ENCODE results near the gene CYBC1.

Gene CYBC1

DNA sequence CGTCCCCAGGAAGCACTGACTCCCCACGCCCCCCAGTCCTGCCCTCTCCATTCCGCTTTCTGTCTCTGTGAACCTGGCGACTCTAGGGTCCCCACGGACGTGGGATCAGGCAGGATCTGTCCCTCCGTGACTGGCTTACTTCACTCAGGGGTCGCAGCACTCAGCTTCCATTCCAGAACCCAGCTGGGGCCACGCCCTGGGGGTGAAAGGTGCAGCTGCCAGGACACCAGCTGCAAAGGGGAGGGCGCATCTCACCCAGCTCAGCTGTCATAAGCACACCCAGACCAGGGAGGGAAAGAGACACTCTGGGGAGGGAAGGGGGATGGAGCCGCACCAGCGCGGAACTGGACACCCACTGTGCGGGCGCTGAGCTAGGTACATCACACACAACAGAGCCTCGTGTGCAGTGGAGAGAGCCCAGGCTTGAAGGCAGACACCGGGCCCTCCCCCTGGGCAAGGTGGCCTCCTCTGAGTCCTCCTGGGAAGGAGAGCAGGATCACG is 50.9 kb downstream of the CYBC1 start (continued):
- TF ChIP-seq, protein P1, sequence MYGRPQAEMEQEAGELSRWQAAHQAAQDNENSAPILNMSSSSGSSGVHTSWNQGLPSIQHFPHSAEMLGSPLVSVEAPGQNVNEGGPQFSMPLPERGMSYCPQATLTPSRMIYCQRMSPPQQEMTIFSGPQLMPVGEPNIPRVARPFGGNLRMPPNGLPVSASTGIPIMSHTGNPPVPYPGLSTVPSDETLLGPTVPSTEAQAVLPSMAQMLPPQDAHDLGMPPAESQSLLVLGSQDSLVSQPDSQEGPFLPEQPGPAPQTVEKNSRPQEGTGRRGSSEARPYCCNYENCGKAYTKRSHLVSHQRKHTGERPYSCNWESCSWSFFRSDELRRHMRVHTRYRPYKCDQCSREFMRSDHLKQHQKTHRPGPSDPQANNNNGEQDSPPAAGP (tag by site-specific recombination; IDR thresholded peaks at IDR 0.05), result peak; percentile 69
- TF ChIP-seq ZBTB8A (tag by site-specific recombination; IDR thresholded peaks at IDR 0.05), result no peak
- no peak for TF ChIP-seq ZNF423 (tag by site-specific recombination; IDR thresholded peaks at IDR 0.05)
- TF ChIP-seq ZNF623 (tag by site-specific recombination; IDR thresholded peaks at IDR 0.05), result no peak
- peak; percentile 77 for TF ChIP-seq ZIC2 (tag by site-specific recombination; IDR thresholded peaks at IDR 0.05)
- TF ChIP-seq ZNF768 (tag by site-specific recombination; IDR thresholded peaks at IDR 0.05), result no peak
- TF ChIP-seq ZNF138 (tag by site-specific recombination; IDR thresholded peaks at IDR 0.05; ENCODE audit: borderline replicate concordance), result no peak
- TF ChIP-seq ZNF658 (tag by site-specific recombination; IDR thresholded peaks at IDR 0.05), result no peak
- TF ChIP-seq KLF1 (tag by site-specific recombination; IDR thresholded peaks at IDR 0.05), result peak; percentile 73
- TF ChIP-seq SP2 (tag by site-specific recombination; IDR thresholded peaks at IDR 0.05), result no peak
- no peak for TF ChIP-seq MYNN (tag by site-specific recombination; IDR thresholded peaks at IDR 0.05; ENCODE audit: borderline replicate concordance)
- TF ChIP-seq ZNF473 (tag by site-specific recombination; IDR thresholded peaks at IDR 0.05), result no peak
- TF ChIP-seq GLIS1 (tag by site-specific recombination; IDR thresholded peaks at IDR 0.05), result peak; percentile 56; the same call in 1 of the 2 replicates
- no peak for TF ChIP-seq ZSCAN30 (tag by site-specific recombination; IDR thresholded peaks at IDR 0.05)

DNA sequence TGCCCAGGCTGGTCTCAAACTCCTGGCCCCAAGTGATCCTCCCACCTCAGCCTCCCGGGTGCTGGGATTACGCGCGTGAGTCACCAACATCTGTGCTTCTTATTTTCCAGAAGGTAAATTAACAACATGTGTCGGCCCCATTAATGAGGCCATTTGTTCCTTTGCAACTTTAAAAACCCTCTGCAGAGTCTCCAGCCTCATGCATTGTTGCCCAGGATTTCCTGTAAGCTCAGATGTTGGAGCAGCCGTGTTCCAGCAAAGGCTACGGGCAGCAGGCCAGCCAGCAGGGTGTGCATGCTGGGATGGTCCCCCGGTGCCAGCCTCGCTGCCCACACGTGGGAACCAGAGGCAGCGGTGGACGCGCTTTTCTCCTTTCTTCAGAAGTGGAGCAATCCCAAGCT is 51.5 kb downstream of the CYBC1 start:
- TF ChIP-seq, protein P2, sequence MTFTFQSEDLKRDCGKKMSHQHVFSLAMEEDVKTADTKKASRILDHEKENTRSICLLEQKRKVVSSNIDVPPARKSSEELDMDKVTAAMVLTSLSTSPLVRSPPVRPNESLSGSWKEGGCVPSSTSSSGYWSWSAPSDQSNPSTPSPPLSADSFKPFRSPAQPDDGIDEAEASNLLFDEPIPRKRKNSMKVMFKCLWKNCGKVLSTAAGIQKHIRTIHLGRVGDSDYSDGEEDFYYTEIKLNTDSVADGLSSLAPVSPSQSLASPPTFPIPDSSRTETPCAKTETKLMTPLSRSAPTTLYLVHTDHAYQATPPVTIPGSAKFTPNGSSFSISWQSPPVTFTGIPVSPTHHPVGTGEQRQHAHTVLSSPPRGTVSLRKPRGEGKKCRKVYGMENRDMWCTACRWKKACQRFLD (tag by site-specific recombination; IDR thresholded peaks at IDR 0.05), result no peak
- TF ChIP-seq ZNF658 (tag by site-specific recombination; IDR thresholded peaks at IDR 0.05), result no peak
- TF ChIP-seq ZBTB48 (tag by site-specific recombination; IDR thresholded peaks at IDR 0.05), result no peak
- no peak for TF ChIP-seq ZBTB21 (tag by site-specific recombination; IDR thresholded peaks at IDR 0.05)
- no peak for TF ChIP-seq ZNF354C (tag by site-specific recombination; IDR thresholded peaks at IDR 0.05; ENCODE audit: borderline replicate concordance, low read depth)
- POLR2A ChIA-PET, result no interaction called here

DNA sequence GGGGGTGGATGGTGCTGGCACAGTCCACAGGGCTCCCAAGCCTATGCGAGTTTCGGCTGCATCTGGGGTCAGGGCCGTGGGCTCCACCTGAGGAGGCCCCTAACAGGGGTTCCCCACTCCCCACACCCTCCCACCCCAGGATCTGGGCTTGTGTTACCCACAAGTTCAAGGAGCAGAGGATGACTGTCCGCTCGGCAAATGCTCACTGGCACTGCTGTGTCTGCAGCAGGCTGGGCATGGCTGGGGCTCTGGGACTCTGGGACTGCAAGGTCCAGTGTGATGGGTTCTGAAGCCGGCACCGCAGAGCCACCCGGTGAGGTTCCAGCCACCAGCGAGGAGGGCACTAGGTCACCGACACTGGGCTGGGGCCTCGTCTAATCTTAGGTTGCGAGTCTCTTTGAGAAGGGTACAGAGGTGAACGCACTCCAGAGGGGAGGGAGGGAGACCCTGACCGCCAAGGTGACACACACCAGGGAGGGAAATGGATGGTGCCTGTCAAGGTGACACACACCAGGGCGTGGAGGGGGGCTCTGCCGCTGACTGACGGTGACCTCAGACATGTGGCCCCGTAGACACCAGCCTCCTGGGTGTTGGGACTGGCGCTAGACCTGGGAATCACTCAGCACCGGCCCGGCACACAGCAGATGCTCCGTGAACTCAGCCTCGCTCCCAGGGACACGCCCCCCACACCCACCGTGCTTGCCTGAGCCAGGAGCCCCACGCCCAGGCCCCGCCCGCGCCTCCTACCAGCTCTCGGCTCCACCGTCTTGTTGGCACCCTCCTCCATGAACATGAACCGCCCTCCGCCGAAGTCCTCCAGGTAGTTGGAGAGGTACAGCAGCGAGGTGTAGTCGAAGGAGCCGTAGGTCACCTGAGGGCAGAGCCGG is 52.9 kb downstream of the CYBC1 start:
- no peak overlapping the region for H3K27ac ChIP-seq (ENCODE audit: extremely low read depth, low read depth, low read length)
- ChIA-PET CTCF (no interaction called here), POLR2A (interaction anchor here (0.5 kb wide), 1 partner anchor 54 kb away, joined by 3 read pairs; no protein-coding TSS in a partner anchor)
- H3K4me3 ChIP-seq (ENCODE audit: low read depth, low read length), result no peak overlapping the region
- no peaks in the 10 kb centered on the region for H3K4me1 ChIP-seq (ENCODE audit: control insufficient read depth, insufficient read depth, low read length)
- H3K9me3 ChIP-seq (ENCODE audit: control insufficient read depth, insufficient read depth, low read depth, low read length), result no peaks in the 10 kb centered on the region
- peaks cover 6 to 16% of the 10 kb centered on the region in 2 experiments; a peak in 2 of 3 replicates for H3K36me3 ChIP-seq (ENCODE audit: control insufficient read depth in 2 of 2, insufficient read depth in 1 of 2, low read length in 2 of 2)
- TF ChIP-seq SALL2 (tag by site-specific recombination; IDR thresholded peaks at IDR 0.05; ENCODE audit: borderline replicate concordance) (no peak), ZNF677 (tag by site-specific recombination; IDR thresholded peaks at IDR 0.05) (no peak), ZNF112 (tag by site-specific recombination; IDR thresholded peaks at IDR 0.05) (no peak), ZNF391 (tag by site-specific recombination; IDR thresholded peaks at IDR 0.05; ENCODE audit: borderline replicate concordance, low read depth) (no peak), ZNF274 (IDR thresholded peaks at IDR 0.05; ENCODE audit: low read length) (no peak), ZNF274 (tag by site-specific recombination; IDR thresholded peaks at IDR 0.05; ENCODE audit: borderline replicate concordance) (no peak), ZNF416 (tag by site-specific recombination; IDR thresholded peaks at IDR 0.05) (no peak), ZNF146 (tag by site-specific recombination; IDR thresholded peaks at IDR 0.05) (no peak), KLF9 (tag by site-specific recombination; IDR thresholded peaks at IDR 0.05; ENCODE audit: low read depth) (peak; percentile 51; the same call in 1 of the 2 replicates), KLF10 (tag by site-specific recombination; IDR thresholded peaks at IDR 0.05) (peak; percentile 54; the same call in 1 of the 2 replicates)
- TF ChIP-seq, protein P3, sequence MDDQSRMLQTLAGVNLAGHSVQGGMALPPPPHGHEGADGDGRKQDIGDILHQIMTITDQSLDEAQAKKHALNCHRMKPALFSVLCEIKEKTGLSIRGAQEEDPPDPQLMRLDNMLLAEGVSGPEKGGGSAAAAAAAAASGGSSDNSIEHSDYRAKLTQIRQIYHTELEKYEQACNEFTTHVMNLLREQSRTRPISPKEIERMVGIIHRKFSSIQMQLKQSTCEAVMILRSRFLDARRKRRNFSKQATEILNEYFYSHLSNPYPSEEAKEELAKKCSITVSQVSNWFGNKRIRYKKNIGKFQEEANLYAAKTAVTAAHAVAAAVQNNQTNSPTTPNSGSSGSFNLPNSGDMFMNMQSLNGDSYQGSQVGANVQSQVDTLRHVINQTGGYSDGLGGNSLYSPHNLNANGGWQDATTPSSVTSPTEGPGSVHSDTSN (CRISPR knock-in tag; IDR thresholded peaks at IDR 0.05), result no peak
- TF ChIP-seq, protein P1 (tag by site-specific recombination; IDR thresholded peaks at IDR 0.05), result peak; percentile 89

More for the DNA sequence above, 51.5 kb downstream of the CYBC1 start:
- Histone ChIP-seq H3K4me1 (ENCODE audit: control insufficient read depth, insufficient read depth, low read length) (no peaks in the 10 kb centered on the region), H3K4me3 (ENCODE audit: low read depth, low read length) (no peak overlapping the region), H3K9me3 (ENCODE audit: control insufficient read depth, insufficient read depth, low read depth, low read length) (no peaks in the 10 kb centered on the region), H3K36me3 (ENCODE audit: control insufficient read depth in 2 of 2, insufficient read depth in 1 of 2, low read length in 2 of 2) (peaks cover 8 to 21% of the 10 kb centered on the region in 2 experiments; a peak in 2 of 3 replicates), H3K27ac (ENCODE audit: extremely low read depth, low read depth, low read length) (no peak overlapping the region)
- CTCF ChIA-PET, result interaction anchor here (1.0 kb wide), 1 partner anchor 41 kb away, joined by 3 read pairs; no protein-coding TSS in a partner anchor
